HG03521 (cell line): ENCODE results near the gene ARAP1.

Experiments used
- ATAC-seq: cut with Tn5 transposase; IDR thresholded peaks from one replicate; pipeline ENCODE4 v1.9.1; 2021; ENCODE audit warnings: mild to moderate bottlenecking, moderate library complexity; ENCODE audit not compliant: unreplicated experiment

ARAP1 gene

DNA sequence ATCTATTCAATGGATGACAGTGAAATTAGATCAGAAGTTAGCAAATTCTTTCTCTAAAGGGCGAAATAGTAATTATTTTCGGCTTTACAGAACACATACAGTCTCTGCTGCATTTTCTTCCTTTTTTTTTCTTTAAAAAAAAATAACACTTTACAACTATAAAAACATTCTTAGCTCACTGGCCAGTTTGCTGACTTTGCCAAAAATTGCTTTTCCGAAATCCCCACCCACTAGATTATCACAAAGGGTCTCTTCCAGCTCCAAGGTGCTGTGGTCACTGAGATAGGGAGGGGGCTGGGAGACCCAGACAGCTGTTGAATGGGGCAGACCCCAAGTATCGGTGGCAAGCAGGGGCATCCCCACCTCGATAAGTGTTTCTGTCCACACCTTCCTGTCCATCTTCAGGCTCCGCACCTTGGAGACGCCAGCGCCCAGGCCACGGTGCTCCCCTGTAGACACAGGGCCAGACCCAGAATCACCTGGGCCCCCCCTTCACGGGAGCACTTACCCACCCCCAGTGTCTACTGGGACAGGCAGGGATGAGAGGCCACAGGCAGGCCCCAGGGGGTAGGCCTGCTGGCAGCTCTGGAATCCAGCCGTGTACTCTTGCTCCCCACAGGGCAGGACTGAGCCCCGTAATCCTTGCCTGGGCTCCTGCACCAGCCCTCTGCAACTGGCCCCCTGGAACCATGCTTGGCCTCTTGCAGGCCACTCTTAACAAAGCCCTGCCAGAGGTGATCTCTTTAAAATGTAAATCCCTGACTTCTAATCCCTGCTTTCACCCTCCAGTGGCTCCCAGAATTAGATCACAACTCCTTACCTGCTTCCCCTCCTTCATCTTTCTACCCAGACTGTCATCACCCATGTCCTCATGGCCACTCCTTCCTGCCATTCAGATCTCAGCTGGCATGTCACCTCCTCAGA, 46.5 kb downstream of the ARAP1 start:
- ATAC-seq: no peak

DNA sequence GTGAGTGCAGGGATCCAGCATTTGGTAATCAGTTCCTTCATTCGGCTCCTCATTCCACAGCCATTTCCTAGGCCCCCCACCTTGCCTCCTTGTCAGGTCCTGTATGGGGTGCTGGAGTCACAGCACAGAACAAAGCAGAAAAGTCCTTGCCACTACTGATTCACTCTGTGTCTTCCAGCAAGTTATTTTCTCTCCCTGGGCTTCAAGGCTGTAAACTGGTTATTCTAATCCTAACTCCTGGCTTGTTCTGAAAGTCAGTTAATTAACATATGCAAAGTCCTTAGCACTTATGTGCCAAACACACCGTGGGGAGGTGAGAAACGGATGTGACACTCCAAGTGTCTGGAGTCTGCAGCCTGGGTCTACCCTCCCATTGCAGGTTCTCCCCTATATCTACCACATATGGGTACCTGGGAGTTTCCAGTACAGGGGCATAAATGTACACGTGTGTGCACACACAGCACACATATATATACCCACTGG, 47.4 kb downstream of the ARAP1 start:
- no peak for ATAC-seq

DNA sequence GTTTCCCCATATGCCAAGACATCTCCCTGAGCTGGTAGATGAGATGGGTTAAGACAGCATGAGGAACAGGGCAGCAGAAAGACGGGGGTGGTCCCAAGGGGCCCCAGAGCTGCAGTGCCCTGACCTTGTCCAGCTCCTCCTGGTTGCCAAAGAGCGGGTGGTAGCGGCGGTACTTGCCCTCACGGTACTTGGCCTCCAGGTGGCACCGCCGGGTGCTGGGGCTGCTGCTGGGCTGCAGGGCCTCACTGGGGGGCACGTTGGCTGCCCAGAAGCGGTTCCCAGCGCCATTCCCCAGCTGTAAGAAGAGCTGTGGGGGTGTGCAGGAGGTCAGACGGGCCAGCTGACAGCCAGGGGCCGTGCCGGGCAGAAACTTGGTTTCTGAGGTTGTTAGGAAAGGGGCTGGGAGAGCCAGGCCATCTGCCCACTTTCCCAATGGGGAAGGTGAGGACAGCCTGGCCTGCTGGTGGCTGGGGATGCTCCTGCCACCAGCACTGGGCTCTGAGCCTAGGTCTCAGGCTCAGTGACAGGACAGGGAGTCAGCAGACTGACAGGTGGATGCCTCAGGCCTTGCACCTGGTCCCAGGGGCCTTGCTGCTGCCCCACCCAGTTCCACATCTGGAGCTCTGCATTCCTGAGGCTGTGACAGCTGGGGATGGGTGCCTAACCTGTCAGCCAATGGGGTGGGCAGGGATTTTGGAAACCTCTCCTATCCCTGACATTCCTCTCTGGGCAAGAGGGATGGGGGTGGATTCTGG, 48.0 kb downstream of the ARAP1 start:
- no peak for ATAC-seq

DNA sequence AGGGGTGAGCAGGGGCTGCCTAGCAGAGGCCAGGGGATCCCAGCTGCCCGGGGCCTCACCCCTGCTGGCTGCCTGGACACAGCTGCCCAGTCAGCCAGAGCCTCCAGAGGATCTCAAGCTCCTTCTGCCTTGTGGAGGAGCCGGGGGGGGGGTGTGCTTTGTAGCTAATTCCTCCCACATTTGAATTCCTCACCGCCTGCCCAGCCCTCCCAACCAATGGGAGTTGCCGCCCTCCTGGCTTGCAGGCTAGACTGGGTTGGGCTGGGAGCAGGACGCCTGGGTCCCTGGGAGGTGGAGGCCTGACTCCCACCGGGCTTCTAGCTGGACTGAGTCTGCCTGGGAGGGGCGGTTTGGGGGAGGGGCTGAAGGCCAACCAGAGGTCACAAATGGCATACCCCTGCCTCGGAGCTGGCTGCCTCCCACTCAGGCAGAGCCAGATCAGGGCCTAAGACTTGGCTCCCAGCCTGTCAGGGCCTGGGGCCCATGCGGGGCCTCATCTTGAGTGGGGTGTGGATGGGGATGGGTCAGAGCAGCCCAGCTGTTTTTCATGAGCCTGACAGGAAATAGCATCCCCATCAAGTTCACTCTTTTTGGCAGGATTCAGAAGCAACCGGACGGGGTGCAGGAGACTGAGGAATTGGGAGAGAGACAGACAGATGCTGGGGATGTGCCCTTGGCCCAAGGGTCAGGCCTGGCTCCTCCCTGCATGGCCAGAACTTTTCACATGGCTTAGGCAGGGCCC, 48.8 kb downstream of the ARAP1 start:
- ATAC-seq: no peak

DNA sequence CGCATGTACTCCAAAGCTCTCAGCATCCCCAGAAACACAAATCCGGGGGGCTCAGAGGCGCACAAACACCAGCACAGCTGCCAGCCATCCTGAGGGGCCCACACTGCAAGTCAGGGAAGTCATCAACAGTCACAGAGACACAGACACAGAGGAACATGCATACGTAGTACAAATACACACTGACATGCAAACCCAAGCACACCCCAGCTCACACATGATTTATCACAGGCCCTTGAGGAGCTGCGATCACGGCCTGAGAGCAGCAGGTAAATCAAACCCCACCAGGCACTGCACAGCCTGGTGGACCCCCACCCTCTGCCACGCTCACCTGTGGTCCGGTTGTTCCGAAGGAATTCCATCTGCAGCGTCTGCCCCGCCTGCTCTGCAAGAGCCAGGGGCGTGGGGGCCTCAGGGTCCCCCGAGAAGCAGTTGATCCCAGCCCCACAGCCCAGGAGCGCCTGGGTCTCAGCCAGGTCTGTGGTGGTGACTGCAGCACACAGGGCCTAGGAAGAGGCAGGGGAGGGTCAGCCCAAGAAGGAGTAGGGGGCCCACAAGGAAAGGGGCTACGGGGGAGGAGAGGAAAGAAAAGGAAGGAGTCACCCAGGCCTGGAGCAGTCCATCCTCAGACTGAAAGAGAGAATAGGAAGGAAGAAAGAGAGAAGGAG, 49.5 kb downstream of the ARAP1 start:
- no peak for ATAC-seq

DNA sequence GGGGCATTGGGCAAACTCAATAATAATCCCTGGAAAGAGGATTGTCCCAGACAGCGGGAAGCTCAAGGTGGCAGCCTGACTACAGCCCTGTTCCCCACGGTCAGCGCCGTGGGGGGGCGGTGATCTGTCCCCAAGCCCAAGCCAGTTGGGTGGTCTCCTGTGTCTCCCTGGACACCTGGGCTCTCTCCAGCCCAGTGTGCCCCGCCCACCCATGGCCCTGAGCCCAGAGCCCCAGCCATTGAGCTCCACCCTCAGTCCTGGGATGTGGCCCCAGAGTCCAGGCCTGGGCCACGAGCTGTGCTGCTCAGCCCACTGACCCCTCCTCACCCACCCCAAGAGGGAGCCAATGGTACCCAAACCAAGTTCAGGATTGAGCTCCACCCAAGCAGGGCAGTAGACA, 50.1 kb downstream of the ARAP1 start:
- ATAC-seq: no peak

DNA sequence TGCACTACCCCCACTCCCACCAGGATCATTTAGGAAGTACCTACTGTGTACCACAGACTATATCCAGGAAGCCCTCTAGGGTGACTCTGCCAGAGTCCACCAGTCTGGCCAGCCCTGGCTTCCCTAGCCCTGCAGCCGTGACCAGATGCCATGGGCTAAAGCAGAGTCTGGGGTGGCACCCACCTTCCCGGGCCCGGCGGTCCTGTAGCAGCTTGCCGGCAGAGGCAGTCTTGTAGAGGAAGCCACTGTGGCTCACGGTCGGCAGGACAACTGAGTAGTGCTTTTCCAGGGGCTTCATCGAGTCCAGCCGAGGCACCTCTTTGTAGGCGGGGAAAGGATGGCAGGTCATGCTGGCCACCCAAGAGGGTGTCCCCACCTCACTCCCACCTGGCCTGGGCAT, 50.7 kb downstream of the ARAP1 start:
- no peak for ATAC-seq

DNA sequence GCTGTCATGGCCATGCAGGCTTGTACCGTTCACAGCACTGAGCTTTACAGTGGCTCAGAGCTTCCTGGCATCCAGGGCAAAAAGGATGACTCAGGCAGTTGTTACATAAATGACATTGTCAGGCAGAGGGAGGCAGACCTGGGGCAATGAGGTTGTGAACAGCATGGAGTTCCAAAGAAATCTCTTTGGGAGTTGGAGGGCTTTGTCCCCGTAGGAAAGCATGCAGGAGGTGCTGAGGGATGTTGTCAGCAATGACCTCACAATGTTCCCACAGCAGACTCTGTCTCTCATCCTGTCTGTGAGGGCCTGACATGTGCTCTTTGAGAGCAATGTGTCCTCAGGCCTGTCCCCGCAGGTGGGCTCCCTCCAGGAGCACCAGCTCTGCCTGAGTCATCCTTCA, 52.1 kb downstream of the ARAP1 start:
- ATAC-seq: no peak

DNA sequence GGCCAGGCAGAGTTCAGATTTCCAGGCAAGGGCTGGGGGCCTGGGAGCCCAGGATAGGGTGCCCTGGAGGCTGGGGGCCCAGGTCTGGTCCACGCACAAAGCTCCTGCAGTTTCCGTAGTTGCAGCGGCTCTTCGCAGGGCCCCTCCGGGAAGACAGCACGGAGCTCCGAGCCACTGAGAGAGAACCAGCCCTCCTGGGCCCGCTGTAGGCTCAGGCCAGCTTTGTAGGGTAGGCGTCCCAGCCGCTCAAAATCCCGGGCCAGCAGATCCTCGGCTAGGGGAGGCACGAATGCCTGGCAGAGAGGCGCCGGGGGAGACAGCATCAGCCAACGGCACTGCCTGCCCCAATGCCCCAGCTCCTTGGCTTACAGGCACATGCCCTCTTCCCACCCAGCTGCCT, 54.4 kb downstream of the ARAP1 start:
- ATAC-seq: no peak

DNA sequence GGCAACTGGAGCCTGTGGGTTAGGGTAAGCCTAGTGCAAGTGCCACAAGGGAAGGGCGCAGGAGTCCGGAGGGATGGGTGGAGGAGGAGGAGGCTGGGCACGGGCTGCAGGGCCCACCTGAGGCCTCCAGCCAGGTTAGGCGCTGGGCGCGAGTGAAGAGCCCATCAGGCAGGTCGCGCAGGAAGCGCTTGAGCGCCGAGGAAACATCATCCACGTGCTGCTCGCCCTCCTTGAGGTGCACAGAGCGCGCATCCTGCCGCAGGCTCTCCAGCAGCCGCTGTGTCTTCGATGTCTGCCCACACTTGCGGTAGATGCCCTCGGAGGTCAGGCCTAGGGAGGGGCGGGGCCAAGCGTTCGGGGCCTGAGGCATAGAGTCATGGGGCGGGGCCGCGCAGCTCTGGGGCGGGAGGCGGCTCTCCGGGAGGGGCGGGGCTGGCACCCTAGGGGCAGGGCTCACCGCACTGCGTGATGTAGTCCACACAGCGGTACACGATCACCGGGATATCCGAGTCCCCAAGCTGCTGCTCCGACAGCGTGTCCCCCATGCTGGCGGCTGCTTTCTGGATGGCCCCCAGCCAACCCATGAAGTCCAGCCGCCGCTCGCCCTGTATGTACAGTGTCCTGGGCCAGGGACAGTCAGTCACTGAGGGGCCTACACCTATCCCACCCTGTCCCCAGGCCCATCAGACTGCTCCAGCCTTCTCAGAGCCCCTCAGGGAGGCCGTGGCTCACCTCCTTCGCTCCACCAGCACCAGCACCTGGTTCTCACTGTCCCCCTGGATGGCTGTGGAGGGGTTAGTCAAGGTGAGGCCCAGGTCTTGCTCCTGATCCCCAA, 55.1 kb downstream of the ARAP1 start:
- ATAC-seq: no peak

DNA sequence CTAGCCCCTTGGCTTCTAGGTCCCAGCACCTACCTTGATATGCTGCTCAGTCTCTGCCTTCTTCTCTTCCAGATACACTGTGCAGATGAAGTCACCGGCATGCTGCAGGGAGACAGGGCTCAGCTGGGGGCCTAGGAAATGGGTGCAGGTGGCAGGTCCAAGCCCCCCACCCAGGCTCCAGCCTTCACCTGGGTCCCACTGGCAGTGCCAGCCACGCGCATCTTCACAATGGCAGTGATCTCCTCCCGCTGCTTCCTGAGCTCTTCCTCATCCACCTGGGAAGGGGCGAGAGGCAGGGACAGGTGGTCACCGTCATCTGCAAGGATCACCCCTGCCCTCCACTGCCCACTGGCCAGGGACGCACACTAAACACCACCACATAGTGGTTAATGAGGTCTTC, 56.9 kb downstream of the ARAP1 start:
- no peak for ATAC-seq

DNA sequence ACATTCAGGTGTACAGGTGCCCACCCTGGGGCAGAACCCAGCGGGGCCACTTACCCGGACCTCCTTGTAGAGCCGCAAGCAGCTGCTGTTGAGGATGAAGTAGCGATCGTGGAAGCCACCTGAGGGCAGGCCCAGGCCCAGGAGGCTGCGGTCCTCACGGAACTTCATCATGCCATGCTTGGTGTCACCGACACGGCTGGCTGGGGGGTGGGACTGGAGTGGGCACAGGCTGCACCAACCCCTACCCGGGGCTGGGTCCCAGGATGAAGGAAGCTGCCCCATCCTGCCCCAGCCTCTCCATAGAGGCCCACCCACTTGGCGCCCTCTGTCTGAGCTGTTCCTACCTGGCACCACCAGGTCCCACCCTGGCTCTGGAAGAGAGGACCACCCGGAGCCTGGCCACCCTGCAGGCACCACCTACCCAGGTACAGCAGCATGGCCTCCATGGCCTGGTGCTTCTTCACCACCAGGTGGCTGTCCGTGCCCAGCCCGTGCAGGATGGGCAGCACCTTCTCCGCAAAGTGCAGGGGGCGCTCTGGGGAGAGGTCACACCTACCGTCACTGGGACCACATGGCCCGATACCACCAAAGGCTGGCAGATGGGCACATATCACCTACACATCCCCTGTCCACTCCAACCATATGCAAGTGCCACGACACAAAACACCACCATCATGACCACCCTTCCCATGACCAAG, 58.8 kb downstream of the ARAP1 start:
- no peak for ATAC-seq

DNA sequence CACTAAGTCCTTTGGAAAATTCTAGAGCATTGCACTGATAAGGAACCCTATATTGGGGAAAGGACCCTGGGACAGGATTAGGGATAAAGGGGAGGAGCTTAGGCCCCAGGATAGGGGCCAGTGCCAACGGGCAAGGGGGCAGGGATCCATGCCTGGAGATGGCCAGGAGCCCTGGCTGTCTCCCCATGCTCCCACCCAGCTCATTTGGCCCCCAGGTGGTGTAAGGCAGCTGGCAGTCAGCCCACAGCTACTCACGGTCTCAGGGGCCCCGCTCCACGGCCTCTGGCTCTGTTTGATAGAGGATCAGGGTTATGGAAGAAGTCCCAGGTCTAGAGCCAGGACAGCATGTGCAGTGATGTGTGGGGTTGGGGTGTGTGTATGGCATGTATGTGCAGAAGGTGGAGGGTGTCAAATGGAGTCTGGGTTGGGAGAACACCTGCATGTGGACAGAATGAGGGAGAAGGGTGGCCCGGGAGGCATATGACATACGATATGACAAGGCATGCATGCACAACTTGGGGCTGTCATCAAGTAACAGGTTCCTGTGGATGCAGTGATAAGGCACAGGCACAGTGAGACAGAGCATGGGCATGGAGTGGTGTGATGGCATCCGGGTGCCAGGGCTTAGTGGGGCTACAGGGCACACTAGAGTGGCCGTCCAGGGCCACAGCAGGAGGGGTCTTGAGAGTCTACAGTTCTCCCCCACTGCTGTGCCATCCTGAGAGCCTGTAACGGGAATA, 59.5 kb downstream of the ARAP1 start:
- ATAC-seq: no peak

DNA sequence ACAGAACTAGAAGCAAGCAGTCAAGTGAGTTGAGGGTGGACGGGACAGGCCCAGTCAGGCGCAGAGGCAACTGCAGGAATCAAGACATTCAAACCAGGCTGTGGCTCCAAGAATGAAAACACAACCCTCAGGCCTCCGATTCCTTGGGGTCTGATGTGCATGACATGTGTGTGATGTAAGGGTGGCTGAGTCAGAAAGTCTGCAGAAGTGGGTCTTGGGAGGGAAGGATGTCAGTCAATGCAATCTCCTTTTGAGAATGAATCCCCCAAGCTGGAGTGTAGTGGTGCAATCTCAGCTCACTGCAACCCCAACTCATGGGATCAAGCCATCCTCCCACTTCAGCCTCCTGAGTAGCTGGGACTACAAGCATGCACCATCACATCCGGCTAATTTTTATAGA, 62.0 kb downstream of the ARAP1 start:
- no peak for ATAC-seq

DNA sequence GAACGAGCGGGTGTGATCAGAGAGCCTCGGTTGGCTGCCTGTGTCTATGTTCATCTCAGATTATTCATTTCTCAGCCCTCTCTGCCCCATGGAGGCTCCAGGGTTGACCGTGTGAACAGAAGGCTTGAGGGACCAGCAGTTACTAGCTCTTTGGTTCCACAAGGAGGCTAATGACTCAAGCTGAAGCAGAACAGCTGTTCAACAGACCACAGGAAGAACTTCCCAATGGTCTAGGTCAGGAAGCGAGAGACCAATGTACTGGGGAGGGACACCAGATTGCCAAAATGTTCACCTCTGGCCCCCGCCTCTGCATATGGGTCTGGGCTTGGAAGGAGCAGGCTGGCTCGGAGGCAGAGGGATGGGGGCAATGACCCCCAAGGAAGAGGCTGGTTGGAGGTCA, 63.3 kb downstream of the ARAP1 start:
- no peak for ATAC-seq

DNA sequence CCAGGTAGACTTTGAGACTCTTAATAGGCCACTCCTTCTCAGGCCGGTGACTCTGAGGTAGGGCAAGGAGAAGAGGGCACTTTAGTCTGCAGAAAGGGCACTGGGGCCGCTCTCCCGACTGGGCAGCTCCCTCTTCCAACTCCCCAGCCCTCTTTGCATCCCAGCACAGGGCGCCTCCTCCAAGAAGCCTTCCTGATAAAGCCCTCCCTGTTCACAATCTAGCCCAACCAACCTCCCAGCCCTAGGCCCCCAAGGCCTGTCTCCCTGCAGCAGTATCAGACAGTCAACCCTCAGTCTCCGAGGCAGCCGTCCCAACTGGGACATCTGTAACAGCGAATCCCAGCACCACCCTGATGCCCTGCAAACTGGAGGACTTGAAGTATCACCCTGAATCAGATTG, 63.7 kb downstream of the ARAP1 start:
- ATAC-seq: no peak

DNA sequence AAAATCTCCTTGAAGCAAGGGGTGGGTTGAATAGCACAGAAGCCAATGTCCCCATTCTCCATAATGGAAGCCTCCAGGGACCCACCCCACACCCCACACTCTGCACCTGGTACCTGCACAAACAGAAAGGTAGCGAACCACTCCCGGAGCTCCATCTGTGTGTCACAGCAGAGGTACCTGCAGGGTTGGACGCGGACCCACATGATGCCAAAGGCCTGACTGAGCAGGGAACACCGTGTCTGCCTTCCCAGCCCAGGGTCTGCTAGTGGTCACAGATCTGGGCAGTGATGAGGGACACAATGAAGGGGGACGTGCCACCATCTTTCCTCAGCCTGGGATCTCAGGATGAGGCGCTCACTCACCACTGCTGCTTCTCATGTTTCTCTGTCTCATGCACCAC, 64.9 kb downstream of the ARAP1 start:
- ATAC-seq: no peak

DNA sequence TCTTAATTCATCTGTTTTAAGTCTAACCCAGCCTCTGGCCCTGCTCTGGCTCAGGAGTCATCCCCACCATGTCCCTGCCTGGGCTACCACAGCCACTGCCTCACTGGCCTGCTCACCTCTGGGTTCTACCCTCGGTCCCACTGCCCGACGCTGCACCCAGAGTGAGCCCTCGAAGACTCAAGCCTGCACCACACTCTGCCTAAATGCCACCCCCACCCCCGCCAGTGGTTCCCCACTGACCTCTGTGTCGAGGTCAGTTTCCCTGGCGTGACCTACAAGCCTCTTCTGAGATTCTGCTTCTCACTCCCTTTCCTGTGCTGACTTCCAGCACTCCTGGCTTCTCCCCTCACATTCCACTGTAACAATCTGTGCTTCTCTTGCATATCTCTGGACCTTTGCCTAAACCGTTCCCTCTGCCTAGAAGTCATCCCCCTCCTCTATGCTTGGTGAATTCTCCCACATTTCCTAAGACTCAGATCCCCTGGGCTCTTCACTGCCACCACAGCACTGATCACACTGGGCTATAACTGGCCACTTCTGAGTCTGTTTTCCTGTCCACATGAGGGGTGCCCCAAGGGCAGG, 65.5 kb downstream of the ARAP1 start:
- no peak for ATAC-seq
